Neural cell (in vitro differentiated cells): ENCODE results near the gene UBAC2.

Experiments used
- CTCF ChIP-seq: fragments of 450-650 bp; IDR thresholded peaks from 2 replicates; pipeline ENCODE4 v1.5.1; 2014; ENCODE audit warnings: antibody characterized with exemption, mild to moderate bottlenecking, moderate library complexity; ENCODE audit not compliant: poor library complexity, severe bottlenecking
- EP300 ChIP-seq: fragments of 450-650 bp; conservative IDR thresholded peaks from 2 replicates; pipeline ENCODE4 v1.6.1; 2014; ENCODE audit warnings: antibody characterized with exemption, mild to moderate bottlenecking, moderate library complexity; ENCODE audit not compliant: poor library complexity, severe bottlenecking
- EZH2 ChIP-seq: fragments of 200-600, 300-800 bp; shearing (Covaris generic), sonication (generic); IDR thresholded peaks from 2 replicates; pipeline ENCODE4 v1.6.1; 2014; ENCODE audit warnings: antibody characterized with exemption, low read length, borderline replicate concordance, mild to moderate bottlenecking; ENCODE audit not compliant: insufficient read depth, poor library complexity, severe bottlenecking
- MXI1 ChIP-seq: fragments of 450-650 bp; conservative IDR thresholded peaks from 2 replicates; pipeline ENCODE4 v1.6.1; 2014; ENCODE audit warnings: antibody characterized with exemption, mild to moderate bottlenecking; ENCODE audit not compliant: poor library complexity, severe bottlenecking
- POLR2AphosphoS5 ChIP-seq: IDR thresholded peaks from 2 replicates; pipeline ENCODE4 v1.6.1; 2012
- REST ChIP-seq: IDR thresholded peaks from 2 replicates; pipeline ENCODE4 v1.6.1; 2012; ENCODE audit warnings: borderline replicate concordance

- TF ChIP-seq CTCF (no peak), POLR2AphosphoS5 (no peak), EZH2 (no peak), REST (no peak), MXI1 (no peak), EP300 (no peak)
Observed at GRCh38 chr13:99342723-99343315, 142.2 kb downstream of the UBAC2 start.
